ENCODE results near the gene NUMA1.

Gene NUMA1

GRCh38 chr11:72083414-72083813, 3.1 kb upstream of the NUMA1 start:
- Histone ChIP-seq H3K9me2 (replicated peaks; ENCODE audit: low read depth, low read length) (no peaks in the 10 kb centered on the region), H3F3A (ENCODE audit: low read depth) (no peaks in the 10 kb centered on the region), H3K36me3 (ENCODE audit: insufficient read depth, low read length) (no peaks in the 10 kb centered on the region), H3K4me1 (ENCODE audit: insufficient read depth, low read length, poor library complexity, severe bottlenecking) (peaks cover 22% of the 10 kb centered on the region), H3K9ac (ENCODE audit: low read depth, low read length, poor library complexity, severe bottlenecking) (no peak overlapping the region), H2AFZ (ENCODE audit: low read length) (no peak overlapping the region), H3K4me3 (ENCODE audit: low read length, poor library complexity, severe bottlenecking) (no peak overlapping the region), H3K27me3 (ENCODE audit: insufficient read depth, low read length, poor library complexity, severe bottlenecking) (no peaks in the 10 kb centered on the region), H3K9me3 (ENCODE audit: insufficient read depth, low read depth, low read length) (no peaks in the 10 kb centered on the region), H3K79me2 (ENCODE audit: insufficient read depth, low read length) (peaks cover 19% of the 10 kb centered on the region), H3K4me2 (ENCODE audit: low read depth, low read length, poor library complexity, severe bottlenecking) (no peak overlapping the region), H4K20me1 (ENCODE audit: insufficient read depth, low read length, poor library complexity, severe bottlenecking) (peaks cover 16% of the 10 kb centered on the region)
- TF ChIP-seq, protein P1, sequence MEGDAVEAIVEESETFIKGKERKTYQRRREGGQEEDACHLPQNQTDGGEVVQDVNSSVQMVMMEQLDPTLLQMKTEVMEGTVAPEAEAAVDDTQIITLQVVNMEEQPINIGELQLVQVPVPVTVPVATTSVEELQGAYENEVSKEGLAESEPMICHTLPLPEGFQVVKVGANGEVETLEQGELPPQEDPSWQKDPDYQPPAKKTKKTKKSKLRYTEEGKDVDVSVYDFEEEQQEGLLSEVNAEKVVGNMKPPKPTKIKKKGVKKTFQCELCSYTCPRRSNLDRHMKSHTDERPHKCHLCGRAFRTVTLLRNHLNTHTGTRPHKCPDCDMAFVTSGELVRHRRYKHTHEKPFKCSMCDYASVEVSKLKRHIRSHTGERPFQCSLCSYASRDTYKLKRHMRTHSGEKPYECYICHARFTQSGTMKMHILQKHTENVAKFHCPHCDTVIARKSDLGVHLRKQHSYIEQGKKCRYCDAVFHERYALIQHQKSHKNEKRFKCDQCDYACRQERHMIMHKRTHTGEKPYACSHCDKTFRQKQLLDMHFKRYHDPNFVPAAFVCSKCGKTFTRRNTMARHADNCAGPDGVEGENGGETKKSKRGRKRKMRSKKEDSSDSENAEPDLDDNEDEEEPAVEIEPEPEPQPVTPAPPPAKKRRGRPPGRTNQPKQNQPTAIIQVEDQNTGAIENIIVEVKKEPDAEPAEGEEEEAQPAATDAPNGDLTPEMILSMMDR (conservative IDR thresholded peaks at IDR 0.05; ENCODE audit: low read length): no peak
- no peak for TF ChIP-seq EZH2phosphoT487 (IDR thresholded peaks at IDR 0.05; ENCODE audit: borderline replicate concordance)

DNA sequence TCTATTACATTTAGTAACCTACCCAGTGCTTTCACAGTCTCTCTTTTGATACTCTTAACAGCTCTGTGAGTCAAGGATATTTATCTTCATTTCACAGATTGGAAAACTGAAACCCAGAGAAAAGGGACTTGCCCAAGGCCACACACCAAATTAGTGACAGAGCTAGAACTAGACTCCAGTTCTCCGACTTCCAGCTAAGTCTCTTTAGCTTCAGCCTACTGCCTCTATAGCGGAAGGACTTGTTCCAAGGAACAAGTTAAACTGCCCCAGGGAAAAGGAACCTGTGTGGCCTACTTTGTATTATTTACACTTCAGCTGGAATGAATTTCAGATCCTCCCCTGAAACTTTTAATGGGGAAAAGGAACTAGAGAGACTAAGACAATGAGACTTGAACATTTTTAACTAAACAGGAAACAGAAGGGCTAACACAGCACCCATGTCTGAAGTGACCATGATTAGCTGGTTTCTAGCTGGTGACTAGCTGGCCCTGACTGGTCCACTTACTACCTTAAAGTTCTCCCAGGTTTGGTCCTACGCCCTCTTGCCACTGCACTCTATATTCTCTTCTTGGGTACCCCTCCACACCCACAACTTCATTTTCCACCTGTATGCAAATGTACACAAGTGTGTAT, 1.6 kb upstream of the NUMA1 start:
- Histone ChIP-seq H3K27me3 (ENCODE audit: insufficient read depth, low read length, poor library complexity, severe bottlenecking) (no peaks in the 10 kb centered on the region), H3K79me2 (ENCODE audit: insufficient read depth, low read length) (peaks cover 34% of the 10 kb centered on the region), H3K4me3 (ENCODE audit: low read length, poor library complexity, severe bottlenecking) (no peak overlapping the region), H3K4me2 (ENCODE audit: low read depth, low read length, poor library complexity, severe bottlenecking) (peak overlapping the region; percentile 78), H3K9me2 (replicated peaks; ENCODE audit: low read depth, low read length) (no peaks in the 10 kb centered on the region), H3K36me3 (ENCODE audit: insufficient read depth, low read length) (no peaks in the 10 kb centered on the region), H3K4me1 (ENCODE audit: insufficient read depth, low read length, poor library complexity, severe bottlenecking) (peaks cover 36% of the 10 kb centered on the region), H3K9me3 (ENCODE audit: insufficient read depth, low read depth, low read length) (no peaks in the 10 kb centered on the region), H3K9ac (ENCODE audit: low read depth, low read length, poor library complexity, severe bottlenecking) (no peak overlapping the region), H4K20me1 (ENCODE audit: insufficient read depth, low read length, poor library complexity, severe bottlenecking) (peaks cover 28% of the 10 kb centered on the region), H3F3A (ENCODE audit: low read depth) (no peaks in the 10 kb centered on the region), H2AFZ (ENCODE audit: low read length) (no peak overlapping the region)
- no peak for TF ChIP-seq EZH2phosphoT487 (IDR thresholded peaks at IDR 0.05; ENCODE audit: borderline replicate concordance)
- TF ChIP-seq, protein P1 (conservative IDR thresholded peaks at IDR 0.05; ENCODE audit: low read length): no peak

DNA sequence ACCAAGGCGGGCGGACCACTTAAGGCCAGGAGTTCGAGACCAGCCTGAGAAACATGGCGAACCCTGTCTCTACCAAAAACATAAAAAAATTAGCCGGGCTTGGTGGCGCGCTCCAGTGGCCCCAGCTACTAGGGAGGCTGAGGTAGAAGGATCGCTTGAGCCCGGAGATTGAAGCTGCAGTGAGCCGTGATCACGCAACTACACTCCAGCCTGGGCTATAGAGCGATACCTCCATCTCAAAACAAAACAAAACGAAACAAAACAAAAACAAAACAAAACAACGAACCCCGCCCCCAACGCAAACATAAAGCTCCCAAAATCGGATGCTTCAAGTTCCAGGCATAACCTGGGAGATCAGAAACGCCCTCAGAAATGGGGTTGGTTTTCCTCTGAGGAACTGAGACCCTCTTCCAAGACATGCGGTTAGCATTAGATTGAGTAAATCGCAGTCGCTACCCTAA, 872 bp upstream of the NUMA1 start:
- TF ChIP-seq, protein P1 (conservative IDR thresholded peaks at IDR 0.05; ENCODE audit: low read length): no peak
- TF ChIP-seq EZH2phosphoT487 (IDR thresholded peaks at IDR 0.05; ENCODE audit: borderline replicate concordance): no peak
- H4K20me1 ChIP-seq (ENCODE audit: insufficient read depth, low read length, poor library complexity, severe bottlenecking): peaks cover 30% of the 10 kb centered on the region
- H3K4me2 ChIP-seq (ENCODE audit: low read depth, low read length, poor library complexity, severe bottlenecking): peak overlapping the region; percentile 78
- H2AFZ ChIP-seq (ENCODE audit: low read length): peak overlapping the region; percentile 80
- no peaks in the 10 kb centered on the region for H3K36me3 ChIP-seq (ENCODE audit: insufficient read depth, low read length)
- peaks cover 41% of the 10 kb centered on the region for H3K79me2 ChIP-seq (ENCODE audit: insufficient read depth, low read length)
- no peaks in the 10 kb centered on the region for H3K9me2 ChIP-seq (replicated peaks; ENCODE audit: low read depth, low read length)
- H3K4me3 ChIP-seq (ENCODE audit: low read length, poor library complexity, severe bottlenecking): peak overlapping the region; percentile 98
- peak overlapping the region; percentile 62 for H3K9ac ChIP-seq (ENCODE audit: low read depth, low read length, poor library complexity, severe bottlenecking)
- H3K4me1 ChIP-seq (ENCODE audit: insufficient read depth, low read length, poor library complexity, severe bottlenecking): peaks cover 37% of the 10 kb centered on the region
- H3K27me3 ChIP-seq (ENCODE audit: insufficient read depth, low read length, poor library complexity, severe bottlenecking): no peaks in the 10 kb centered on the region
- no peaks in the 10 kb centered on the region for H3F3A ChIP-seq (ENCODE audit: low read depth)
- H3K9me3 ChIP-seq (ENCODE audit: insufficient read depth, low read depth, low read length): no peaks in the 10 kb centered on the region

Measured in Loucy (cell line).